Fibroblast of lung (primary cell): ENCODE data around the gene KCTD14.

Experiments used
- EZH2 ChIP-seq: IDR thresholded peaks from 2 replicates; pipeline ENCODE4 v1.5.1; 2012; ENCODE audit warnings: low read length, control low read depth, mild to moderate bottlenecking; ENCODE audit errors: missing control alignments
- TF ChIP-seq, protein P1 (sequence below), 2 donors: IDR thresholded peaks in 1 of 2; conservative IDR thresholded peaks in 1 of 2; 1 replicate in 1 of 2; 2 replicates in 1 of 2; pipeline ENCODE4 v1.5.1; 2011 to 2012; ENCODE audit warnings: low read length in 2 of 2, control low read depth in 1 of 2, inconsistent platforms in 1 of 2, low read depth in 1 of 2, mild to moderate bottlenecking in 1 of 2

DNA sequence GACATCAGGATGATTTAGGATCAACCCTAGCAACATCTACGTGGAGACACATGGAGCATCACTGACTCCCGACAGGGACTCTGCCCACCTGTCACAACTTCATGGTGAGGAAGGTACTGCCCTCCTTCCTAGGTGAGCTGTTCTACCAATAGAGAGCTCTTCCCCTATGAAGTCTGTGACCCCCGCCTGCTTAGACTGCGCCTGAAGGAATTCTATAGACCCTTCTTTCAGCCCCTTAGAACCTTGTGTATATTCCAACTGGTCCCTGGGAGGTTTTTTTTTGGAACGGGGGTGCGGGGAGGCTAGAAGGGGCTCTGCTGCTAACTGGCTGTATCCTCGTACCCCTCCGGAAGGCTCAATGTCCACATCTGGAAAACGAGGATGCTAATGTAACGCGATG, 29.2 kb downstream of the KCTD14 start:
- TF ChIP-seq, protein P1, sequence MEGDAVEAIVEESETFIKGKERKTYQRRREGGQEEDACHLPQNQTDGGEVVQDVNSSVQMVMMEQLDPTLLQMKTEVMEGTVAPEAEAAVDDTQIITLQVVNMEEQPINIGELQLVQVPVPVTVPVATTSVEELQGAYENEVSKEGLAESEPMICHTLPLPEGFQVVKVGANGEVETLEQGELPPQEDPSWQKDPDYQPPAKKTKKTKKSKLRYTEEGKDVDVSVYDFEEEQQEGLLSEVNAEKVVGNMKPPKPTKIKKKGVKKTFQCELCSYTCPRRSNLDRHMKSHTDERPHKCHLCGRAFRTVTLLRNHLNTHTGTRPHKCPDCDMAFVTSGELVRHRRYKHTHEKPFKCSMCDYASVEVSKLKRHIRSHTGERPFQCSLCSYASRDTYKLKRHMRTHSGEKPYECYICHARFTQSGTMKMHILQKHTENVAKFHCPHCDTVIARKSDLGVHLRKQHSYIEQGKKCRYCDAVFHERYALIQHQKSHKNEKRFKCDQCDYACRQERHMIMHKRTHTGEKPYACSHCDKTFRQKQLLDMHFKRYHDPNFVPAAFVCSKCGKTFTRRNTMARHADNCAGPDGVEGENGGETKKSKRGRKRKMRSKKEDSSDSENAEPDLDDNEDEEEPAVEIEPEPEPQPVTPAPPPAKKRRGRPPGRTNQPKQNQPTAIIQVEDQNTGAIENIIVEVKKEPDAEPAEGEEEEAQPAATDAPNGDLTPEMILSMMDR (conservative IDR thresholded peaks at IDR 0.05 in 1 of 2, IDR thresholded peaks at IDR 0.05 in 1 of 2; ENCODE audit: low read depth in 1 of 2, low read length in 2 of 2) = no peak
- no peak for TF ChIP-seq EZH2
